Activated CD4-positive, CD25-positive, alpha-beta regulatory T cell treated with anti-CD3 and anti-CD28 coated beads, Interleukin-2, amount 50 U/mL, for 72 hours (primary cell): ENCODE data around the gene KLF2.
"Not testable (repeated sequence)": the region's sequence is repeated elsewhere in the genome, so short reads cannot be mapped to it uniquely, and the experiment has no call there.

ENCODE experiments used
- DNase-seq: peaks from one replicate; pipeline ENCODE4 v3.0.0; 2021

KLF2 gene

DNA sequence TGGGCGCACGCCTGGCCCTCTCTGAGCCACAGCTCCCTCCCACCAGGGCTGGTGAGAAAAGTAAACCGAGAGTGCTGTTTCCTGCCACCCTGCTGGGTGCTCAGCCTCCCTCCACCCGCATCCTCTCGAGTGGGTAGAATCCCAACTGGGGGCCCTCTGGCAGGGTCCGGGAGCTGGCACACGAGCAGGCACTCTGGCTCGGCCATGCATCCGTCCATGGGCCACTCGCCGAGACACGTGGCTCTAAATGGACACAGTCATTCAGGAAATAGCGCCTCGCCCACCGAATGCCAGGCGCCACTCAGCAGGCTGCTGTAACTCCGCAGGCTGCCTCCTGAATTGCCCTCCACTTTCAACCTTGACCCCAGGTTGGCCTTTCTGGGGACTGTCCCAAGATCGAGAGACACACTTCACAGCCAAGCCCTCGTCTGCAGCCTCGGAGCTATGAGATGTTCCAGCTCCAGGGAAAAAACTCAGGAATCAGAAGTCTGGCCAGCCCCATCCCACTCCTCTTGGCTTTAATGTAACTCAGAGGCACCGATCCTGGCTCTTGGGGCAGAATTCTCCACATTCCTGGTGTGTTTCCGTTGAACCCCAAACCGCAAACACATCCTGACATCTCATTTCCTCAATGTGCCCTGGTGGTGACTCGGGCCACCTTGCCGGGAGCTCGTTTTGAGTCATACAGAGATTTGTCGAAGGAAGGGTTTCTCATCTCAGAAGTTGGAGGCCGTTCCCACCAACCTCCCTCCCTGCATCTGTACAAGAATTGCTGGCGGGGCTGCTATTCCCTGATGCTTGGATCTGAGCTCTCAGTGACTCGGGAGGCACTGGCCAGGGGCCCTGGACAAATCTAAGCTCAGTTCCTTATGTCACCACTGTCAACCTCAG is 14.1 kb downstream of the KLF2 start:
- DNase-seq: peak; percentile 56

DNA sequence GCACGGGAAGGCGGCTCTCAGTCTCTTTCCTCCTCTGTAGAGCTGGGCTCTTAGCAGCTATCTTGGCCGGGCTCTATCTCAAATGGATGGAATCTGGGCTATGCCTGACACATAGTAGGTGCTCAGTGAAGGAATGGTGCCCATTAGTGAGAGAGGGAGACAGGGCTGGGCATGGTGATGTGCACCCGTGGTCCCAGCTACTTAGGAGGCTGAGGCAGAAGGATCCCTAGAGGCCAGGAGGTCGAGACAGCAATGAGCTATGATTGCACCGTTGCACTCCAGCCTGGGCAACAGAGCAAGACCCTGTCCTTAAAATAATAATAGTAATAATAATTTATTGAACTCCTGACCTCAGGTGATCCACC is 14.7 kb downstream of the KLF2 start:
- DNase-seq: no peak

DNA sequence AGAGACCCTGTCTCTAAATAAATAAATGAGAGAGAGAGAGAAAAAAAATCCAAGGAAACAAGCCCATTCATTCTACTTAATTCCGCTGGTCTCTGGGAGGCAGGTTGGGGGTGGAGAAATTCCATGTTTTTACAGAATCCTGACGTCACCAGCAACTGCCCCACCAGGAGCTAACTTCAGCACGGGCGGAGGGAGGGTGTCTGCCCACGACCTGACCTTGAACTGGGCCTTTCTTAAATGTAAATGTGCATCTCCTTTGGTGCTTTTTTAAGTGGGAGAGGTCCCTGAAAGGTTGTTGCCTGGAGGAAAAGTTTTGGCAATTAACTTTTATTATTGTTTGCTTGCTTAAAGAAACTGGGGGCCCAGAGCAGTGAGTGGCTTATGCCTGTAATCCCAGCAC is 15.5 kb downstream of the KLF2 start:
- DNase-seq: no peak

DNA sequence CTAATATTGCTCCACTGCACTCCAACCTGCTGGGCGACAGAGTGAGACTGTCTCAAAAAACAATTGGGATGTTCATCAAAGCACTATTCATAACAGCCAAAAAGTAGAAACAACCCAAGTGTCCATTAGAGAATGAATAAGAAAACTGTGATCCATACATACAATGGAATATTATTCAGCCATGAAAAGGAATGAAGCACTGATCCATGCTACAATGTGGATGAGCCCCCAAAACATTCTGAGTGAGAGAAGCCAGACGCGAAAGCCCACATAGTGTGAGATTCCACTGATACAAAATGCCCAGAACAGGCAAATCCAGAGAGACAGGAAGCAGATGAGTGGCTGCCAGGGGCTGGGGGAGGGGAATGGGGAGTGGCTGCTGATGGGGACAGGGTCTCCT is 16.0 kb downstream of the KLF2 start:
- DNase-seq: no peak

GRCh38 chr19:16342002-16342715 is 17.5 kb downstream of the KLF2 start:
- no peak for DNase-seq

DNA sequence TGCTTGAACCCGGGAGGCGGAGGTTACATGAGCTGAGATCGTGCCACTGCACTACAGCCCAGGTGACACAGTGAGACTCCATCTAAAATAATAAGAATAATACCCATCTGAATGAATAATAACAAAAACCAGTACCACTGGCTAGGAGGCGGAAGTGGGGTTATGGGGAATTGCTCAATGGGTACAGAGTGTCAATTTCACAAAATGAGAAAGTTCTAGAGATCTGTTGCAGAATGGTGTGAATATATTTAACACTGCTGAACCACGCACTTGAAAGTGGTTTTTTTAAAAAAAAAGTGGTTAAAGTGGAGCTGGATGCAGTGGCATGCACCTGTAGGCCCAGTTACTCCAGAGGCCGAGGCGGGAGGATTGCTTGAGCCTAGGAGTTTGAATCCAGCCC is 18.5 kb downstream of the KLF2 start:
- no peak for DNase-seq

DNA sequence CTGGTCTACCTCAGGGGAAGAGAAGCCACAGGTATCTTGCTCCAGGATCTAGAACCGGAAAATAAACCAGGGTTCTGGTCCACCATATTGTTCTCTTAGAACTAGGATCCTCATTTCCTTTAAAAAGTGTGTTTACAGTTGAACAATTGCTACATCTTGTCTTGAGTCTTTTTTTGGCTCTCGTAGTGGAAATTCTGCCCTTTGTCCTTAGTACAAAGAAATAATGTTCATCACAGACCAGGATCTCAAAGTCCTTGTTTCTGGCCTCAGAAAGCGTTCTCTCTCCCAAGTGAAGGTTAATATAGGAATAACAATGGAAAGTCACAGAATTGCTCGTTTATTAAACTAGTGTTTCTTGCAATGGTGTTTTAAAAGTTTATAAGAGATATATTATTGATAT is 20.8 kb downstream of the KLF2 start:
- DNase-seq: no peak

DNA sequence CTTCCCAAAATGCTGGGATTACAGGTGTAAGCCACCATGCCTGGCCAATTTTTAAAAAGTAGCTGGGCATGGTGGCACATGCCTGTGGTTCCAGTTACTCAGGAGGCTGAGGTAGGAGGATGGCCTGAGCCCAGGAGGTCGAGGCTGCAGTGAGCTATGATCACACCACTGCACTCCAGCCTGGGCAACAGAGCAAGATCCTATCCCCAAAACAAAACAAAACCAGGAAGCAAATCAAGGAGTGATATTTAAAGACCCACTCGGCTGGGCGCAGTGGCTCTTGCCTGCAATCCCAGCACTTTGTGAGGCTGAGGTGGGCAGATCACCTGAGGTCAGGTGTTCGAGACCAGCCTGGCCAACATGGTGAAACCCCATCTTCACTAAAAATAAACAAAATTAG is 22.5 kb downstream of the KLF2 start:
- not testable (repeated sequence) for DNase-seq

DNA sequence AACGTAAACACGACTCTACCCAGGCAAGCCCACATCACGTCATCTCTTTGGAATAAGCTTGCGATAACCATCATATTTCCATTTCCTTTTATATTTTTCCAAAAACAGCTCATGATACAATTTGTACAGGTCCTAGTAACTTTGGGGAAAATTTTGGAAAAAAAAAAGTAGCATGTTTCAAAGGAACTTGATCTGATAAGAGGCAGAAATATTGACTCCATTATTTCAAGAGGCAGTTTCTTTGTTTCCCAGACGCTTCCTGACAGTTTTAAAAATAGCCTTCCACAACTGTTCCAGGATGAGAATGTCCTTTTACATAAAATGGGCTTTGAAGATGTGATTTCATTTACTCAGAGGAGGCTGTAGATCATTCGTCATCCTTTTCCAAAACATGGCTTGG is 23.1 kb downstream of the KLF2 start:
- DNase-seq: no peak

GRCh38 chr19:16349551-16350152 is 25.0 kb downstream of the KLF2 start:
- no peak for DNase-seq

DNA sequence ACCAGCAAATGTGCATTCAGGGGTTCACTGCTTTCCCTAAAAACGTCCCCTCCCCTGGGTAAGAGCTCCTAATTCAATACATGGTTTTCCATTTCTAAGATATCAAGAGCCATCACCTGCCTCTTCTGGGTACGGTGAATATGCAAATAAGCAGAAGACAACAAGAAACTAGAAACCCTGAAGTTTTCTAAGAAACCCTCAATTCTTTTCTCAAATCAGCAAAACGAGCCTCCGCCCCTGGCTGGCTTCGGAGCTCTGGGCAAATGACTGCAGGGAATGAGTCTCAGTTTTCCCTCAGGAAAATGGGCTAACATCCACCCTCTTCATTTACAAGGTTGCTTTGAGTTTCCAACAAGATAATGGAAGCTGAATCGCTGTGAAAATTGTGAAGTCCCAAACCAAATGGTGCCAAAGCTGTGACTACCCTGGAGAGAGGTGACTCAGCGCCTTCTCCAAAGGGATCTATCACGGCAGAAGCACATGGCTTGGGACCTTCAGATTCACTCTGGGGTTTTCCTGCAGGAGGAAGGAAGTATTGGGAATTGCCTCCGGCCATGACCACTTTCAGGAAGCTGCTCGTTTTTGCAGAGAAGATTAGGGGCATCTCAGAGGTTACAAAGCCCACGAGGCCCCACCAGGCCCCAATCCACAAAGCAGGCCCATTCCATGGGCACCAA is 26.6 kb downstream of the KLF2 start:
- DNase-seq: no peak

DNA sequence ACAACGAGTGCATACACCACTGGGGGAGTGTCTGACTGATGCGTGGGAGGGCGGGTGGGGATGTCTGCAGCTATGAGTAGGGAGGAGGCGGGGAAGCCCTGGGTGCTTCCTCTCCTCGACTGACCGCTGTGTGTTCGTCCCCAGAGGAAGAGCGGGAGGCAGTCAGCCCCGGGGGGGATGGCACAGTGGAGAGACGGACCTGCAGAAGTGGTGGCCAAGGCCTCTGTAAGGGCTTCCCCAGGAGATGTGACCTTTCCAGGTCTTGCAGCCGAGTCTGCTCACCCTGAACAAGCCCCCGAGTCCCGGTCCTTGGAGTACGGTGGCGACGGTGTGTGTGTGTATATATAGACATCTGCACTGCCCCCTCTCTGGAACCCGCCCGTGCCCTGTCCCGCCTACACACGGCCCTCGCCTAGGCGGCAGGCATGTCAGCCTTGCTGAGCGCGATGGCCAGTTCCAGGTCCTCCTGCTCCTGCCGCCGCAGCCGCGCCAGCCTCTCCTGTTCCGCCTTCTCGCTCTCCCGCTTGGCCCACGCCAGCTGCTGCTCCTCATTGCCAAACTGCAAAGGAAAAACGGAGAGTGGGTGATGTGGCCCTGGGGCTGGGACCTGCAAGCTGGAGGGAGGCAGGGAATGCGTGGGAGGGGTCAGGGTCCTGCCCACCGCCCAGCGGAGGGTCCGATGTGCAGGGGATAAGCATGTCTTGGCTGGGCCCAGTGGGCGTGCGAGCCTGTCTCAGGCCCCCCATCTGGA is 30.8 kb downstream of the KLF2 start:
- DNase-seq: no peak

GRCh38 chr19:16358456-16358855 is 33.8 kb downstream of the KLF2 start:
- no peak for DNase-seq

- no peak for DNase-seq
These were observed 34.4 kb downstream of the KLF2 start for GRCh38 chr19:16359074-16359473.

- DNase-seq: no peak
These were observed 35.3 kb downstream of the KLF2 start for GRCh38 chr19:16359964-16360363.

DNA sequence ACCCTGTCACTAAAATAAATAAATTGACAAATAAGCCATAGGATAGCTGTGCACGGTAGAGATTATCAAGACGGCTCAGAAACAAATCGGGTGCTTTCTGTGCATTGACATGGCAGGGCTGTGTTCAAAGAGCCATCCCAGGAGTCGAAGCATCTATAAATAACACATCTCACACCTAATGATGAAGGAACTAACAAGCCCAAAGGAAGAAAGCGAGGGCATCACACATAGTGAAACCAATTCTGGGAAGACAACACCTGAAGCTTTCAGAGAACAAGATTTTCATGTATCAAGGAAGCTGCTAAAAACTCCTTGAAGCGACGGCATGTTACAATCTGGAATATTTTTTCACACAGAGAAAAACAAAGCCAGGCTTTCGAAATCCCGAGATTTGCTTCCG is 36.1 kb downstream of the KLF2 start:
- no peak for DNase-seq

- no peak for DNase-seq
These were observed 36.6 kb downstream of the KLF2 start for GRCh38 chr19:16361254-16361653.

DNA sequence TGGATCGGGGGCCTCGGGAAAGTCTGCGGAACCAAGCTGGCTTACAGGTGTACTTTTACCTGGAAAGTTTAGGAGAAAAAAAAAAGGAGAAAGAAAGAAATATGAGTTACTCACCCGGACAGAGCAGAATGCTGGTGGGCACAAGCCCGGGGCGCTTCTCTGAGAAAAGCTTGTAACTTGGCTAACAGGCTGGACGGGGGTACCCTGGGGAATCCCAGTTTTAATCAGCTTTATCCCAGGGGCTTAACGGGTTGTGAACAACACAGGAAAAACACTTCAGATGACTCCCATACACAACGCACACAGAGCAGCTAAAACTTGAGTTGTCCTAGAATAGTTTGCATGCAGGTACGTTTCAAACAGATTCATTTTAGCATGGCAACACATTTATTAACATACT is 37.3 kb downstream of the KLF2 start:
- DNase-seq: no peak

- no peak for DNase-seq
These were observed 38.7 kb downstream of the KLF2 start for GRCh38 chr19:16363133-16363851.

DNA sequence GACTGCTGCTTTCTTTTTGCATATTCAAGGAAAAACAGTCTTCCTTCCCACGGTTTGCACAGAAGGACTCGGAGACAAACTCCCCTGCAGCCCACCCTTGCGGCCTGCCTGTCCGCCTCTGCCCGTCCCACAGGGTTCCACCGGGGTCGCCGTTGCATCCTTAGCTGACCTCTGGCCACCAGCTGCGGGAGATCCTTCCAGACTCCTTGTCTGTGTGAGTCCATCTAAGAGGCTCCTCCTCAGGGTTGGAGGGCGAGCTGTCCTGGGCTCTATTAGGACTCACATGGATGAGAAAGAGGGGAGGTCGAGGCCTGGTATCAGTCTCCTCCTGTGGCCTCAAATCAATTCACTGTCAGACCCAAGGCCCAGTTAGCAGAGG is 39.2 kb downstream of the KLF2 start:
- DNase-seq: no peak

DNA sequence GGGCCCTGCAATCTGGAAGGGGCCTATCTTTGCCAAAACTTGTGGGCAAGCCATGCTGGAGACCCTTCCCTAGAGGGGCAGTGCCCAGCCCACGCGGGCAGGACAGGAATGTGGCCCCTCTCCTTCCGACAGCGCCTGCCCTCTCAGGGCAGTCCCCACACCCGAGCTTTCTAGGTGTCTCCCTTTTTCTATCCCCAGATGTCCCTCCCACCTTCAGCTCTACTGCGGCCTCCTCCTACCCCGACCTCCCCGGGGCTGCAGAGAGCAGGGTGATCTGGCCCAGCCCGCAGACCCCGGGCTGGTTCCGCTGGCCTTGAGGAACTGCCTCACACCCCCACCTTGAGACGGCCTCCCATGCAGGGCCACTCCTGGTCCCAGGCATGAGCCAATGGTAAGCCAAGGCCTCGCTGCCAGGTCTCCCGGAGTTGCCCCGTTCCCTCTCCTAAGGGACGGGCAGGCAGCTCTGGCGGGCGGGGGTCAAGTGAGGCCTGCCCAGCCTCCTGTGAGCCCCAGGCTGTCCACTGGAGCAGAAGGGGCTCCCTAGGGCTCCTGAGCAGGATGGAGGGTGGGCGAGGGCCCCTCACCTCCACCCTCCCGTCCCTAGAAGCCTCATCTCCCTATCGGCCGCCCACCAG is 39.7 kb downstream of the KLF2 start:
- no peak for DNase-seq
